ENCODE data around the gene MCF2L.

- TF ChIP-seq EZH2 (IDR thresholded peaks at IDR 0.05; ENCODE audit: borderline replicate concordance, low read depth, low read length, poor library complexity, severe bottlenecking) (no peak), CTCF (conservative IDR thresholded peaks at IDR 0.05; ENCODE audit: low read depth, low read length) (no peak)
Measured at GRCh38 chr13:112951674-112952371, 17.2 kb upstream of the MCF2L start.
